ENCODE results near the gene CASTOR2.
"Not testable (repeated sequence)": the region's sequence is repeated elsewhere in the genome, so short reads cannot be mapped to it uniquely, and the experiment has no call there.

CASTOR2 gene

DNA sequence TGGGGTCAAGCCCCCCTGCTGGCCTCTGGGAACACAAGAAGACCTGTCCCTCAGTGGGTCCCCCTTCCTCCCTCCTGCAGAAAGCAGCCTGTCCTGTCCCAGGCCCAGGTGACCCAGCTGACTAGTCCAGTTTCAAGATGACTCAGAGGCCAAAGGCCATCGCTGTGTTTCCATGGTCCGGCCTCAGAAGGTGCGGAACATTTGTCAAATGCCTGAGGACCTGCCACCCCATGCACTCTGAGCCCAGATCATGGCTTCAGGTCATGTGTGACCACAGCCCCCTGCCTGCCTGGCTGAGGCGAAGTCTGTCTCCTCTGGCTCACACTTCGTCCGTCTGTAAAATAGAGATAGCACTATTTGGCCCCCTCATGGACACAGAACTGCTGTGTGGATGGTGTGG, 2.4 kb downstream of the CASTOR2 start:
- H3K36me3 ChIP-seq (ENCODE audit: control insufficient read depth, insufficient read depth, low read length); DNase-seq (ENCODE audit: extremely low read depth, insufficient read length); H3K4me3 ChIP-seq (replicated peaks; ENCODE audit: low read depth, low read length); H3K27me3 ChIP-seq (replicated peaks; ENCODE audit: control insufficient read depth, insufficient read depth, low read length): not testable (repeated sequence)

DNA sequence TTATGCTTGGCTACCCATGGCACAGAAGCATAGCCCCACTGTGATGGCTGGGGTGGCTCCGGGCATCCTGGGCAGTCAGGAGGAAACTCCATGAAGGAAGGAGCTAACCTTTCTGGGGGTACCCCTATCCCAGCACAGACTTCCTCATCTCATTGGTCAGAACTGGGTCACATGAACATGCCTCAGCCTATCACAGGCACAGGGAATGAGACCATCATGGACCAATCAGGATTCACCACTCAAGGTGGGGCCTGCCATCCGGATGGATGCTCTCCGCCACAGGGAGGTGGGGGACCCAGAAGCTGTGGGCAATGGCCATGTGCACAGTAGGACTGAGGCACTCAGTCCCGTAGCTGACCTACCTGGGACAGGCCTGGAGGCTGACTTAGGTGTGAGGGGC, 6.9 kb downstream of the CASTOR2 start:
- not testable (repeated sequence) for H3K4me3 ChIP-seq (replicated peaks; ENCODE audit: low read depth, low read length); DNase-seq (ENCODE audit: extremely low read depth, insufficient read length); H3K36me3 ChIP-seq (ENCODE audit: control insufficient read depth, insufficient read depth, low read length); H3K27me3 ChIP-seq (replicated peaks; ENCODE audit: control insufficient read depth, insufficient read depth, low read length)

DNA sequence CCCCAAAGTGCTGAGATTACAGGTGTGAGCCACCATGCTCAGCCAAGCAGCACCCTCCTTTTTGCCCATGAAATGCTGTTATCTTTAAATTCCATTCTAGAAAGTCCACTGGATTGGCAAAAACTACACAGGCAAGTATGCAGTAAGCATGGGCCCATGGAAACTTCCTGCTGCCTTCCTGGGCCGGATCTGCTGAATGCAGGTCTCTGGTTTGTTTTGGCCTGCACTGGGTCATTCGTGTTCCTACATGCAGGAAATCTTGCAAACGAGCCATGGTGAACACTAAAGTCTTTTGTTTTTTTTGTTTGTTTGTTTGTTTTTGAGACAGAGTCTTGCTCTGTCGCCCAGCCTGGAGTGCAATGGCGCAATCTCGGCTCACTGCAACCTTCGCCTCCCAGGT, 7.9 kb downstream of the CASTOR2 start:
- H3K27me3 ChIP-seq (replicated peaks; ENCODE audit: control insufficient read depth, insufficient read depth, low read length); H3K36me3 ChIP-seq (ENCODE audit: control insufficient read depth, insufficient read depth, low read length); H3K4me3 ChIP-seq (replicated peaks; ENCODE audit: low read depth, low read length); DNase-seq (ENCODE audit: extremely low read depth, insufficient read length): not testable (repeated sequence)

DNA sequence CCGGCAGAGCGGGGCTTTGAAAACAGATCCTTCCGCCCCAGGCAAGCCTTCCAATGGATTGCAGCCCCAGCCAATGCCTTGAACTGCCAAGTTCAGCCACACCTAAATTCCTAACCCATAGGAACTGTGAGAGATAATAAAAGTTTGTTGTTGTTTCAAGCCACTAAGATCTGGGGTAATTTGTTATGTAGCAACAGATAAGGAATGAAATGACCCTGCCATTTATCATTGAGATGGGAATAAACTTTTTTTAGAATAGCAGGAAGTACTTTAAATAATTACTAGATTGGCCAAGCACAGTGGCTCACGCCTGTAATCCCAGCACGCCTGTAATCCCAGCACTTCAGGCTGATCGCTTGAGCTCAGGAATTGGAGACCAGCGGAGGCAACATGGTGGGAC, 11.5 kb downstream of the CASTOR2 start:
- H3K27me3 ChIP-seq (replicated peaks; ENCODE audit: control insufficient read depth, insufficient read depth, low read length); DNase-seq (ENCODE audit: extremely low read depth, insufficient read length); H3K36me3 ChIP-seq (ENCODE audit: control insufficient read depth, insufficient read depth, low read length); H3K4me3 ChIP-seq (replicated peaks; ENCODE audit: low read depth, low read length): not testable (repeated sequence)

DNA sequence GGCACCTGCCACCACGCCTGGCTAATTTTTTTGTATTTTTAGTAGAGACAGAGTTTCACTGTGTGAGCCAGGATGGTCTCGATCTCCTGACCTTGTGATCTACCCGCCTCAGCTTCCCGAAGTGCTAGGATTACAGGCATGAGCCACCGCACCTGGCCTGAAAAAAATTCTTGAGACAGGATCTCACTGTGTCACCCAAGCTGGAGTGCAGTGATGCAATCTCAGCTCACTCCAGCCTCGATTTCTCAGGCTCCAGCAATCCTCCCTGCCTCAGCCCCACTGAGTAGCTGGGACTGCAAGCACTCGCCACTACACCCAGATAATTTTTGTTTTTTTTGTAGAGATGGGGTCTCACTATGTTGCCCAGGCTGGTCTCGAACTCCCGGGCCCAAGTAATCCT, 13.0 kb downstream of the CASTOR2 start:
- H3K27me3 ChIP-seq (replicated peaks; ENCODE audit: control insufficient read depth, insufficient read depth, low read length); H3K4me3 ChIP-seq (replicated peaks; ENCODE audit: low read depth, low read length); DNase-seq (ENCODE audit: extremely low read depth, insufficient read length); H3K36me3 ChIP-seq (ENCODE audit: control insufficient read depth, insufficient read depth, low read length): not testable (repeated sequence)

DNA sequence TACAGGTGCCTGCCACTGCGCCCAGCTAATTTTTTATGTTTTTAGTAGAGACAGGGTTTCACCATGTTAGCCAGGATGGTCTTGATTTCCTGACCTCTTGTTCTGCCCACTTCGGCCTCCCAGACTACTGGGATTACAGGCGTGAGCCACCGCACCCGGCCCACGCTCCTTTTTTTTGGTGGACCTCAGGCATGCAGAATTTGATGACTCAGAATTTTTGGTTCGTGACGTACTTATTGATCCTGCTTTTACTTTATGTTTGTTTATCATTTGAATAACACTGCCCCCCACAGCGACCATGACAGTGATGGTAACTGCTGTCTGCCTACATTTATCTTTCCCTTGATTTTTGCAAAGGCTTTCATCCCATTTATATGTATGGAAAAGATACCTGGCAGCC, 23.9 kb downstream of the CASTOR2 start:
- not testable (repeated sequence) for H3K4me3 ChIP-seq (replicated peaks; ENCODE audit: low read depth, low read length); H3K27me3 ChIP-seq (replicated peaks; ENCODE audit: control insufficient read depth, insufficient read depth, low read length); DNase-seq (ENCODE audit: extremely low read depth, insufficient read length); H3K36me3 ChIP-seq (ENCODE audit: control insufficient read depth, insufficient read depth, low read length)

DNA sequence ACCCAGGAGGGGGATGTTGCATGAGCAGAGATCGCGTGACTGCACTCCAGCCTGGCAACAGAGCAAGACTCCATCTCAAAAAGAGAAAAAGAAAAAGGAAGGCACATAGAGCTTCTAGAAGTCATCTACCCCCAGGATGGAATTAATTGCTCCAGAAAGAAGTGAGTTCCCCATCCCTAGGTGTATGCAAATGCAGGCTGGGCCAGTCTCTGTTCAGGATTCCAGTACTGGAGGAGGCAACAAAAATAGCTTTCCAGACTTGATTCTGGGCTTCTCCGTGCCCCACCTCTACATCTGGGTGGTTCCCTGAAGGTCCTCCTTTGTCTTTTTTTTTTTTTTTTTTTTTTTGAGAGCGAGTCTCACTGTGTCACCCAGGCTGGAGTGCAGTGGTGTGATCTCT, 28.6 kb downstream of the CASTOR2 start:
- H3K36me3 ChIP-seq (ENCODE audit: control insufficient read depth, insufficient read depth, low read length) = no peaks in the 10 kb centered on the region
- no peak for DNase-seq (ENCODE audit: extremely low read depth, insufficient read length)

DNA sequence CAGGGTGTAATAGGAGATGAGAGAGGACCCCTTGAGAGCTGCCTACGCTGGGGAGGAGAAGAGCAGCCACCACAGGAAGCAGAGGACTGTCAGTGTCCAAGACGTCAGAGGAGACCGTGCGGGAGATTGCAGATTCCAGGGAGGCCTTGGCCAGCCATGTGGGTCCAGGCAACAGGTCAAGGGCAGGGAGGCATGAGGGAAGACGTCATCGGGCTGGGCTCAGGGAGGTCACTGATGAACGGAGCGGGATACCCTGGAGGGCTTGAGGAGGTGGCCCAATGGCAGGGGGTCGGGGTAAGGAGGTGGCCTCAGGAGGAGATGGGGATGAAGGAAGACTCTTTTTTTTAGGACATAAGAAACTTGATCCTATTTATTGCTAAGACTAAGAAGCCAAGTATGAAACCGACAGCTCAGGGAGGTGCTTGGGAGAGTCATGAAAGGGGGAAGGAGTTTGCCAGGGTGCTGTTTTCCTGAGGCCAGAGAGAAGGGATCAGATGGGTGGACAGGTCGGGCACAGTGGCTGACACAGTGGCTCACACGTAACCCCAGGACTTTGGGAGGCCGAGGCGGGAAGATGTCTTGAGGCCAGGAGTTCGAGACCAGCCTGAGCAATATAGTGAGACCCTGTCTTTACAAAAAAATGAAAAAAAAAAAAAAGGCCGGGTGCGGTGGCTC, 30.5 kb downstream of the CASTOR2 start:
- H3K27me3 ChIP-seq (replicated peaks; ENCODE audit: control insufficient read depth, insufficient read depth, low read length); H3K4me3 ChIP-seq (replicated peaks; ENCODE audit: low read depth, low read length); DNase-seq (ENCODE audit: extremely low read depth, insufficient read length); H3K36me3 ChIP-seq (ENCODE audit: control insufficient read depth, insufficient read depth, low read length): not testable (repeated sequence)

More for the DNA sequence above, 28.6 kb downstream of the CASTOR2 start:
- Histone ChIP-seq H3K4me3 (replicated peaks; ENCODE audit: low read depth, low read length) (no peak overlapping the region), H3K27me3 (replicated peaks; ENCODE audit: control insufficient read depth, insufficient read depth, low read length) (no peaks in the 10 kb centered on the region)
- TF ChIP-seq, protein P1, sequence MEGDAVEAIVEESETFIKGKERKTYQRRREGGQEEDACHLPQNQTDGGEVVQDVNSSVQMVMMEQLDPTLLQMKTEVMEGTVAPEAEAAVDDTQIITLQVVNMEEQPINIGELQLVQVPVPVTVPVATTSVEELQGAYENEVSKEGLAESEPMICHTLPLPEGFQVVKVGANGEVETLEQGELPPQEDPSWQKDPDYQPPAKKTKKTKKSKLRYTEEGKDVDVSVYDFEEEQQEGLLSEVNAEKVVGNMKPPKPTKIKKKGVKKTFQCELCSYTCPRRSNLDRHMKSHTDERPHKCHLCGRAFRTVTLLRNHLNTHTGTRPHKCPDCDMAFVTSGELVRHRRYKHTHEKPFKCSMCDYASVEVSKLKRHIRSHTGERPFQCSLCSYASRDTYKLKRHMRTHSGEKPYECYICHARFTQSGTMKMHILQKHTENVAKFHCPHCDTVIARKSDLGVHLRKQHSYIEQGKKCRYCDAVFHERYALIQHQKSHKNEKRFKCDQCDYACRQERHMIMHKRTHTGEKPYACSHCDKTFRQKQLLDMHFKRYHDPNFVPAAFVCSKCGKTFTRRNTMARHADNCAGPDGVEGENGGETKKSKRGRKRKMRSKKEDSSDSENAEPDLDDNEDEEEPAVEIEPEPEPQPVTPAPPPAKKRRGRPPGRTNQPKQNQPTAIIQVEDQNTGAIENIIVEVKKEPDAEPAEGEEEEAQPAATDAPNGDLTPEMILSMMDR (IDR thresholded peaks at IDR 0.05; ENCODE audit: insufficient read depth, low read length, poor library complexity, severe bottlenecking) = no peak

DNA sequence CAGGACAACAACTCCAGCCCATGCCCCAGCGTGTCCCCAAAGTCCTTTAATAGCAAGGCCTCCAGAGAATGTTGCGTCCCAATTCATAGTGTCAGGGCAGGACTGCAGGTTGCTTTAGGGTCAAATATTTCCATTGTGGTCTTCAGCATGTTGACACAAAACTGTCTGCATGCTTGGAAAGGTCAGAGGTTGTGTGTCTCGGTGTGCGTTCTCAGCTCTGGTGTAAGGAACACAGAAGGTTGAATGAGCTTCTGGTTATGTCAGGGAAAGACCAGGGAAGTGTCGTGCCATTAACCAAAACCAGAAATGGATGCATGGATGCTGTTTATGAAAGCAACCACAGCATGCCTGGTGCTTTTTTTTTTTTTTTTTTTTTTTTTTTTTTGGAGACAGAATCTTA, 31.9 kb downstream of the CASTOR2 start:
- not testable (repeated sequence) for H3K36me3 ChIP-seq (ENCODE audit: control insufficient read depth, insufficient read depth, low read length); H3K27me3 ChIP-seq (replicated peaks; ENCODE audit: control insufficient read depth, insufficient read depth, low read length); DNase-seq (ENCODE audit: extremely low read depth, insufficient read length); H3K4me3 ChIP-seq (replicated peaks; ENCODE audit: low read depth, low read length)

DNA sequence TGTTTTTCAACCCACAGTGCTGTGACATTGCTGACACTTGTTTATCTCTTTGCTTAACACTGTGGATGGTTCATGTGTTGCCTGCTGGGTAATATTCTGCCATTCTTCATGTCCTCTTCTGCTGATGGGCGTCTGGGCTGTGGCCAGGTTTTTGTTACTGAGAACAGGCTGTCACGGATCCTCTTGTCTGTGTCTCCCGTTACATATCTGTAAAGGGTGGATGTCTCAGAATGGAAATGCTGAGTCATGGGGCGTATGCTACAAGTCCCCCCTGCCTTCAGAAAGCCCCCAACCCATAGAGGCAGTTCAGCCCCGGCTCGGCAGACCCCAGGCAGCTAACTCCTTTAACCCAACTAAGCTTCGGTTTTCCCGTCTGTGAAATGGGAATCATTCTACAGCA, 33.3 kb downstream of the CASTOR2 start:
- not testable (repeated sequence) for DNase-seq (ENCODE audit: extremely low read depth, insufficient read length); H3K36me3 ChIP-seq (ENCODE audit: control insufficient read depth, insufficient read depth, low read length); H3K4me3 ChIP-seq (replicated peaks; ENCODE audit: low read depth, low read length); H3K27me3 ChIP-seq (replicated peaks; ENCODE audit: control insufficient read depth, insufficient read depth, low read length)

DNA sequence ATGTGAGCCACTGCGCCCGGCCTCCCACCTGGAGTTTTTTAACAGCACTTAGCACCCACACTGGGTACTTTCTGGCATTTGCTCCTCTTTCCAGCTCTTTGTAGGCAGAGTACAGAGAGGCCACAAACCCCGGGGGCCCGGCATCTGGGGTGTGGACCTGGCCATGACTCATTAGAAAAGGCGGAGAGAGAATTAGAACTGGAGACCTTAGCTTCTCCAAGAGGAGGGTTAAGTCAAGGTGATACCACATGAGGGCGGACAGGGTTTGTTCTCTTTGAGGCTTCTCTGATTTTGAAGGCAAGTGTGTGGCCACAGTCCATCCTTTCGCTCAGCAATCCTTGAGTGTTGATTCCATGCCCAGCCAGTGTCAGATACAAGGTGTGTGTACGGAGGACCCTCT, 36.9 kb downstream of the CASTOR2 start:
- H3K36me3 ChIP-seq (ENCODE audit: control insufficient read depth, insufficient read depth, low read length); H3K4me3 ChIP-seq (replicated peaks; ENCODE audit: low read depth, low read length); DNase-seq (ENCODE audit: extremely low read depth, insufficient read length); H3K27me3 ChIP-seq (replicated peaks; ENCODE audit: control insufficient read depth, insufficient read depth, low read length): not testable (repeated sequence)

Measured in GM06990 (cell line).